ENCODE measurements around the gene SCPEP1. TPM values are rescaled to one million over a fixed set of nuclear protein-coding genes. Genes with fewer than 3 reads are reported as not detected.

Gene SCPEP1
- total RNA-seq, 4 donors from 2014 or later = 9.9 to 44.7 (median 30.2) TPM

- TF ChIP-seq POLR2A (IDR thresholded peaks at IDR 0.05) = no peak
- TF ChIP-seq CTCF (IDR thresholded peaks at IDR 0.05 in 4 of 5, conservative IDR thresholded peaks at IDR 0.05 in 1 of 5) = no peak
These were observed 38.3 kb downstream of the SCPEP1 start for GRCh38 chr17:57016071-57016763.

DNA sequence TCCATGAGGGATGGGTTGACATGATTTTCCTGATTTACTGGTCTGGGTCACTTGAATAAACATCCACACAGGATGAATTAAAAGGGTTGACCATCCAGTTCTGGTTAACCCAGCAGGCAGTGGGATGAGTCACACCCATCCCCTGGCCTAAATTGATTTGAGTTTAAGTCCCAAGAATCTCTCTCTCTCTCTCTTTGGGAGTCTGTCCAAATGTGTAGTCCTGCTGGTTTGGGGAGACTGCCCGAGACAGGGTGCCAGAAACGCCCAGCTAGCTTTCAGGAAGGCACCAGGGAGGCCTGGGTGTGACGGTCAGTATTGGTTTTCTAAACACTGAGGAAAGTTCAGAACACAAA, 38.8 kb downstream of the SCPEP1 start:
- Histone ChIP-seq H3K4me1 (peaks cover 0 to 5% of the 10 kb centered on the region in 2 donors), H3K27ac (no peak overlapping the region), H3K4me3 (no peak overlapping the region), H3K9me3 (no peaks in the 10 kb centered on the region), H3K36me3 (no peaks in the 10 kb centered on the region), H3K27me3 (no peaks in the 10 kb centered on the region)
- in situ Hi-C loops (cut with MboI; ENCODE audit: low sequenced_read_pairs in 4 of 4) = no loop called here
- no peak for ATAC-seq
- no peak for TF ChIP-seq CTCF (IDR thresholded peaks at IDR 0.05 in 4 of 5, conservative IDR thresholded peaks at IDR 0.05 in 1 of 5)
- no peak for TF ChIP-seq POLR2A (IDR thresholded peaks at IDR 0.05)
- intact Hi-C loops (cut with DNase I; ENCODE audit: low total_unique reads) = no loop called here
- no peak for DNase-seq

More at GRCh38 chr17:57016071-57016763, 38.3 kb downstream of the SCPEP1 start:
- no peak for DNase-seq
- Histone ChIP-seq H3K36me3 (no peaks in the 10 kb centered on the region), H3K4me1 (no peaks in the 10 kb centered on the region), H3K27me3 (no peaks in the 10 kb centered on the region), H3K27ac (no peak overlapping the region), H3K9me3 (no peaks in the 10 kb centered on the region), H3K4me3 (no peak overlapping the region)
- in situ Hi-C loops (cut with MboI; ENCODE audit: low sequenced_read_pairs in 4 of 4) (no loop called here), intact Hi-C loops (cut with DNase I; ENCODE audit: low total_unique reads) (no loop called here)
- ATAC-seq = no peak

DNA sequence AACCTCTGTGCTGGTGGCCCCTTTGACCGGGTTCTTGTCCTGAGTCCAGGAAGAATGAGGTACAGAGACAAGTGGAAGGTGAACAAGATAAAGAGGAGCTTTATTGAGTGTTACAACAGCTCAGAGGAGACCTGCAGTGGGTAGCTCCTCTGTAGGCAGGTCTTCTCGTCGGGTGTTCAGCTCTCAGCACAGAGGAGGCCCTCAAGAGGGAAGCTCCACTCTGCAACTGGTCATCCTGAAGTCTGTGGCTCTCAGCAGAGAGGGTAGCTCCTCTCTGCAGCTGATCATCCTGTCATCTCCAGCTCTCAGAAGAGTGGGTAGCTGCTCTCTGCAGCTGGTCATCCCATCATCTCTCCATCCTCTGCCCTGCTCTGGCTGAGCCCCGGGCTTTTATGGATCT, 39.7 kb downstream of the SCPEP1 start:
- no peaks in the 10 kb centered on the region for H3K36me3 ChIP-seq
- H3K4me3 ChIP-seq = no peak overlapping the region
- no peak for ATAC-seq
- no peaks in the 10 kb centered on the region for H3K27me3 ChIP-seq
- peaks cover 0 to 9% of the 10 kb centered on the region in 2 donors for H3K4me1 ChIP-seq
- H3K9me3 ChIP-seq = no peaks in the 10 kb centered on the region
- in situ Hi-C loops (cut with MboI; ENCODE audit: low sequenced_read_pairs in 4 of 4) (no loop called here), intact Hi-C loops (cut with DNase I; ENCODE audit: low total_unique reads) (no loop called here)
- TF ChIP-seq POLR2A (IDR thresholded peaks at IDR 0.05) = no peak
- no peak for TF ChIP-seq CTCF (IDR thresholded peaks at IDR 0.05 in 4 of 5, conservative IDR thresholded peaks at IDR 0.05 in 1 of 5)
- no peak for DNase-seq
- H3K27ac ChIP-seq = no peak overlapping the region

- H3K4me3 ChIP-seq = no peak overlapping the region
- no peak for DNase-seq
- no peaks in the 10 kb centered on the region for H3K36me3 ChIP-seq
- intact Hi-C loops (cut with DNase I; ENCODE audit: low total_unique reads) = no loop called here
- in situ Hi-C loops (cut with MboI; ENCODE audit: low sequenced_read_pairs in 4 of 4) = no loop called here
- TF ChIP-seq CTCF (IDR thresholded peaks at IDR 0.05 in 4 of 5, conservative IDR thresholded peaks at IDR 0.05 in 1 of 5) = no peak
- no peak for TF ChIP-seq POLR2A (IDR thresholded peaks at IDR 0.05)
- ATAC-seq = no peak
- H3K27ac ChIP-seq = no peak overlapping the region
- no peaks in the 10 kb centered on the region for H3K9me3 ChIP-seq
- peaks cover 0 to 9% of the 10 kb centered on the region in 2 donors for H3K4me1 ChIP-seq
- no peaks in the 10 kb centered on the region for H3K27me3 ChIP-seq
These were observed 42.3 kb downstream of the SCPEP1 start for GRCh38 chr17:57020208-57020607.

Data from gastrocnemius medialis (tissue), 4 donors.